K562 (cell line): ENCODE results near the gene ZFAND2B. TPM values are rescaled to one million over a fixed set of nuclear protein-coding genes. Genes with fewer than 3 reads are reported as not detected.

Source experiments
- ATAC-seq: fragments of 200-7000 bp; cut with Tn5 transposase; 3 replicates; pipeline ENCODE4 v1.9.1; 2020; ENCODE audit warnings: moderate library complexity
- BruUV-seq: library from RNA; stranded (reverse); fragments of 400-500 nt; replicated peaks from 2 replicates; lab custom pipeline; 2021; lab: Mats Ljungman, UMichigan
- CTCF ChIA-PET: fragments of 300-600 bp; formaldehyde crosslinking; extraction: SDS; loops from one replicate; lab custom pipeline; 2021; ENCODE audit warnings: low intra/inter-chr PET ratio; lab: Yijun Ruan, JAX
- POLR2A ChIA-PET: fragments of 300-600, 350-650 bp; sonication (Branson Sonifier 250); formaldehyde crosslinking; extraction: SDS; loops from one replicate; lab custom pipeline; 2021; ENCODE audit warnings: antibody characterized with exemption, inconsistent platforms; lab: Yijun Ruan, JAX
- DNase-seq, 4 experiments: peaks; one replicate each; pipeline versions ENCODE4 v3.0.0 to v3.0.0-alpha.2; 2011 to 2018; ENCODE audit warnings: low spot score in 3 of 4, mixed read lengths in 3 of 4; ENCODE audit errors: extremely low read depth in 1 of 4
- FAIRE-seq: peaks from 2 replicates; lab custom pipeline; 2011; peaks lifted over from hg19 to GRCh38; lab: Jason Lieb, UNC
- H2AFZ ChIP-seq: 2 replicates; pipeline ENCODE4 v1.6.0; 2011; ENCODE audit warnings: low read depth, low read length, control low read depth, inconsistent platforms
- H3K27ac ChIP-seq: fragments of 200-600 bp; 3 replicates; pipeline ENCODE4 v1.8.0; 2011; ENCODE audit warnings: low read depth, mild to moderate bottlenecking, control low read depth, inconsistent platforms, low read length, moderate library complexity, mixed read lengths; ENCODE audit errors: extremely low read depth
- H3K27me3 ChIP-seq, 2 experiments: fragments of 300-600 bp in 1 of 2; 2 replicates in 1 of 2; 3 replicates in 1 of 2; pipeline versions ENCODE4 v1.6.0 to v1.8.0; 2011; ENCODE audit warnings: inconsistent platforms in 2 of 2, low read length in 2 of 2, mild to moderate bottlenecking in 1 of 2, mixed read lengths in 1 of 2, moderate library complexity in 1 of 2; ENCODE audit not compliant: control insufficient read depth in 2 of 2, insufficient read depth in 2 of 2
- H3K36me3 ChIP-seq: fragments of 300-600 bp; 3 replicates; pipeline ENCODE4 v1.8.0; 2011; ENCODE audit warnings: mild to moderate bottlenecking, low read length, inconsistent platforms; ENCODE audit not compliant: control insufficient read depth, insufficient read depth
- H3K4me1 ChIP-seq, 2 experiments: fragments of 200-600 bp in 1 of 2; replicated peaks in 1 of 2; 2 replicates in 1 of 2; 3 replicates in 1 of 2; pipeline versions ENCODE4 v1.5.1 to v1.8.0; 2011; ENCODE audit warnings: inconsistent platforms in 2 of 2, low read length in 2 of 2, mild to moderate bottlenecking in 1 of 2, mixed read lengths in 1 of 2, moderate library complexity in 1 of 2; ENCODE audit not compliant: control insufficient read depth in 2 of 2, insufficient read depth in 2 of 2
- H3K4me2 ChIP-seq: 2 replicates; pipeline ENCODE4 v1.6.1; 2011; ENCODE audit warnings: low read length, control low read depth, inconsistent platforms, mixed read lengths; ENCODE audit not compliant: insufficient read depth
- H3K4me3 ChIP-seq: fragments of 200-600 bp; sonication (generic), shearing (Covaris generic); 2 replicates; pipeline ENCODE4 v1.5.1; 2016; ENCODE audit warnings: control low read depth, inconsistent platforms
- H3K79me2 ChIP-seq: fragments of 200-600 bp; 3 replicates; pipeline ENCODE4 v1.8.0; 2011; ENCODE audit warnings: low read length, inconsistent platforms; ENCODE audit not compliant: control insufficient read depth, insufficient read depth
- H3K9ac ChIP-seq, 2 experiments: 2 replicates each; pipeline versions ENCODE4 v1.6.0 to v1.6.1; 2011; ENCODE audit warnings: low read depth in 2 of 2, low read length in 2 of 2, control low read depth in 1 of 2, inconsistent platforms in 1 of 2, mild to moderate bottlenecking in 1 of 2, mixed read lengths in 1 of 2; ENCODE audit not compliant: insufficient read depth in 1 of 2
- H3K9me1 ChIP-seq: one replicate; pipeline ENCODE4 v1.6.0; 2011; ENCODE audit warnings: inconsistent platforms, mild to moderate bottlenecking, low read length, moderate library complexity; ENCODE audit not compliant: control insufficient read depth, insufficient read depth
- H3K9me3 ChIP-seq: replicated peaks from 2 replicates; pipeline ENCODE4 v1.5.1; 2011; ENCODE audit warnings: low read depth, low read length, inconsistent platforms; ENCODE audit not compliant: control insufficient read depth, insufficient read depth
- H4K20me1 ChIP-seq: replicated peaks from 2 replicates; pipeline ENCODE4 v1.6.1; 2011; ENCODE audit warnings: low read length, inconsistent platforms, mixed read lengths; ENCODE audit not compliant: control insufficient read depth, insufficient read depth
- GABPB2 ChIP-seq: fragments of 250-450 bp; sonication (Bioruptor Pico); conservative IDR thresholded peaks from 2 replicates; pipeline ENCODE4 v1.5.1; 2021; ENCODE audit warnings: mild to moderate bottlenecking
- NEUROD1 ChIP-seq: fragments of 150-350 bp; IDR thresholded peaks from 2 replicates; pipeline ENCODE4 v1.6.1; 2014; ENCODE audit warnings: borderline replicate concordance, low read length, low read depth; ENCODE audit not compliant: partially characterized antibody
- SMARCC2 ChIP-seq: fragments of 450-650 bp; IDR thresholded peaks from 2 replicates; pipeline ENCODE4 v1.6.1; 2017; ENCODE audit warnings: antibody characterized with exemption, moderate library complexity, mild to moderate bottlenecking, low read depth
- ZNF134 ChIP-seq: fragments of 250-450 bp; sonication (Bioruptor Pico); conservative IDR thresholded peaks from 2 replicates; pipeline ENCODE4 v1.4.0; 2020
- ZNF184 ChIP-seq: sonication (generic); formaldehyde crosslinking; IDR thresholded peaks from 2 replicates; pipeline ENCODE4 v1.5.0; 2020; ENCODE audit warnings: missing genetic modification reagents
- ZNF583 ChIP-seq: fragments of 250-450 bp; sonication (Bioruptor Pico); IDR thresholded peaks from 2 replicates; pipeline ENCODE4 v1.4.0; 2020
- WGBS: fragments of 100-300 bp; shearing (Covaris generic); methylation state at CpG from one replicate; pipeline ENCODE4 v1.1.6; 2016; ENCODE audit warnings: low coverage, mixed read lengths; ENCODE audit not compliant: insufficient coverage; ENCODE audit errors: missing lambda C conversion rate; 5-methylcytosine and 5-hydroxymethylcytosine counted together
- in situ Hi-C: fragments of 300-500 bp; cut with MboI; formaldehyde crosslinking; loops from 4 replicates; pipeline ENCODE4 v1.15.0; 2018; ENCODE audit warnings: inconsistent platforms, mixed read lengths
- intact Hi-C: fragments of 100-400 bp; cut with micrococcal nuclease; formaldehyde crosslinking; loops from 2 replicates; pipeline ENCODE4 v1.14.2; 2022
- polyA plus RNA-seq, 8 experiments: library from polyadenylated mRNA; depleted of rRNA in 4 of 8; stranded (reverse) in 5 of 8; unstranded in 3 of 8; fragments of >200 nt; fragmentation: Nextera tagmentation in 2 of 8; fragmentation: Illumina TruSeq in 1 of 8; extraction: Ambion mirVana in 2 of 8; extraction: Trizol in 1 of 8; gene quantifications; 2 replicates each; pipeline versions ENCODE4 v1.2.1 to v1.2.3, GENCODE V29; 2011 to 2014; ENCODE audit warnings: inconsistent platforms in 1 of 8, missing spikeins in 1 of 8
- total RNA-seq, 7 experiments: library from RNA; depleted of rRNA in 6 of 7; stranded (reverse); fragments of >200 nt in 6 of 7; fragmentation: Illumina TruSeq in 2 of 7; extraction: Trizol in 2 of 7; gene quantifications; 2 replicates each; pipeline versions ENCODE4 v1.2.1 to v1.2.3, GENCODE V29; 2011 to 2021; ENCODE audit warnings: low replicate concordance in 1 of 7

The ZFAND2B gene
- total and polyA plus RNA-seq, 9 of the 15 experiments (the other 6 are each of a cell fraction or from before 2014, with no cell fraction given), result 9.9 to 33.3 (median 26.1) TPM

GRCh38 chr2:219182331-219183150 is 24.0 kb upstream of the ZFAND2B start:
- no peaks in the 10 kb centered on the region for H4K20me1 ChIP-seq
- H3K4me3 ChIP-seq, result no peak overlapping the region
- no peak for TF ChIP-seq SMARCC2
- no peak overlapping the region for H2AFZ ChIP-seq
- peaks cover 62% of the 10 kb centered on the region; the same call in 2 of the 3 replicates for H3K36me3 ChIP-seq
- 80% methylated on average over 7 of the region's 8 CpGs for WGBS
- H3K9me3 ChIP-seq, result no peaks in the 10 kb centered on the region
- POLR2A ChIA-PET, result interaction anchor here (1.1 to 2.5 kb wide), 2 partner anchors 10 to 23 kb away, joined by 4 to 10 read pairs; no protein-coding TSS in a partner anchor
- H3K27ac ChIP-seq, result no peak overlapping the region
- intact Hi-C loops, result no loop called here
- ATAC-seq (no peak), DNase-seq (no peak), FAIRE-seq (no peak)
- no peaks in the 10 kb centered on the region for H3K9me1 ChIP-seq
- BruUV-seq, result no TSS peak
- H3K4me2 ChIP-seq, result no peak overlapping the region
- H3K79me2 ChIP-seq, result peaks cover 23% of the 10 kb centered on the region
- H3K27me3 ChIP-seq, result no peaks in the 10 kb centered on the region
- no peak overlapping the region for H3K9ac ChIP-seq
- CTCF ChIA-PET, result no interaction called here
- in situ Hi-C loops, result no loop called here
- H3K4me1 ChIP-seq, result peaks cover 5 to 9% of the 10 kb centered on the region in 2 experiments; a peak in 3 of 5 replicates

- no peaks in the 10 kb centered on the region for H3K9me3 ChIP-seq
- no peaks in the 10 kb centered on the region for H3K9me1 ChIP-seq
- peaks cover 21% of the 10 kb centered on the region for H3K79me2 ChIP-seq
- ChIA-PET POLR2A (interaction anchor here (1.1 to 2.5 kb wide), 2 partner anchors 9 to 23 kb away, joined by 4 to 10 read pairs; no protein-coding TSS in a partner anchor), CTCF (no interaction called here)
- in situ Hi-C loops, result no loop called here
- H3K4me2 ChIP-seq, result no peak overlapping the region
- H3K36me3 ChIP-seq, result peaks cover 62% of the 10 kb centered on the region; the same call in 2 of the 3 replicates
- intact Hi-C loops, result no loop called here
- TF ChIP-seq ZNF134 (CRISPR knock-in tag) (no peak), ZNF583 (CRISPR knock-in tag) (no peak), ZNF184 (CRISPR knock-in tag) (no peak), NEUROD1 (no peak), GABPB2 (CRISPR knock-in tag) (no peak)
- no TSS peak for BruUV-seq
- H3K9ac ChIP-seq, result no peak overlapping the region
- ATAC-seq (no peak), DNase-seq (no peak), FAIRE-seq (no peak)
- no peaks in the 10 kb centered on the region for H4K20me1 ChIP-seq
- 91% methylated on average over 6 of the region's 6 CpGs for WGBS
- H3K27me3 ChIP-seq, result no peaks in the 10 kb centered on the region
- H3K27ac ChIP-seq, result no peak overlapping the region
- H3K4me1 ChIP-seq, result peaks cover 5 to 9% of the 10 kb centered on the region in 2 experiments; a peak in 3 of 5 replicates
- H2AFZ ChIP-seq, result no peak overlapping the region
- no peak overlapping the region for H3K4me3 ChIP-seq
These were observed 23.3 kb upstream of the ZFAND2B start for GRCh38 chr2:219183151-219183772.
